D721Med (cell line): ENCODE data around the gene NCSTN.

Source experiments
- DNase-seq: peaks from one replicate; pipeline ENCODE4 v3.0.0; 2011; ENCODE audit warnings: low spot score; ENCODE audit not compliant: insufficient read length
- FAIRE-seq: peaks from 2 replicates; lab custom pipeline; 2011; peaks lifted over from hg19 to GRCh38; lab: Jason Lieb, UNC
- TF ChIP-seq, protein P1 (sequence below): IDR thresholded peaks from 2 replicates; pipeline ENCODE4 v1.5.1; 2012; ENCODE audit warnings: mild to moderate bottlenecking, control low read depth; ENCODE audit not compliant: insufficient read depth; ENCODE audit errors: missing control alignments

The NCSTN gene

DNA sequence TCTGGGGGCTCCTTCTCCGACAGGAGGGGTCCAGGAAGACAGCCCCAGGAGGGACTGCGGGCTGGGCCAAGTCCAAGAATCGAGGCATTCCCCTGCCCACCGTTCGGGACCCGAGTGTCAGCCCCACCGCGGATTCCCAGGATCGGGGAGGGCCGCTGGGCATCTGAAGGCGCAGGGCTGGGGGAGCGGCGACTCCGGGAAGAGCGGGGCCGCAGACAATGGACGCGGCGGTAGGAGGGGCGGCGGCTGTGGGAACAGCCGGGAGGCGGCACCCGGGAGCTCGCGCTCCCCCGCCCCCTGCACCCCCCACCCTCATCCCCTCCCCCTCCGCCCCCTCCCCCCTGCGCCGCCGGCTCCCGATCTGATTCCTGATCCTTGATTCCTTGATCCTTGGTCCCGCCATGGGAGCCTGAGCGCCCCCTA is 57.1 kb downstream of the NCSTN start, which contains the start of gene VANGL2:
Gene VANGL2 (plus strand): TSS at position 342 of the 423 bp plus-strand sequence. CDS start 15,274 bp downstream, outside the sequence.
- peak; percentile 94 for DNase-seq
- no peak for FAIRE-seq
- TF ChIP-seq, protein P1, sequence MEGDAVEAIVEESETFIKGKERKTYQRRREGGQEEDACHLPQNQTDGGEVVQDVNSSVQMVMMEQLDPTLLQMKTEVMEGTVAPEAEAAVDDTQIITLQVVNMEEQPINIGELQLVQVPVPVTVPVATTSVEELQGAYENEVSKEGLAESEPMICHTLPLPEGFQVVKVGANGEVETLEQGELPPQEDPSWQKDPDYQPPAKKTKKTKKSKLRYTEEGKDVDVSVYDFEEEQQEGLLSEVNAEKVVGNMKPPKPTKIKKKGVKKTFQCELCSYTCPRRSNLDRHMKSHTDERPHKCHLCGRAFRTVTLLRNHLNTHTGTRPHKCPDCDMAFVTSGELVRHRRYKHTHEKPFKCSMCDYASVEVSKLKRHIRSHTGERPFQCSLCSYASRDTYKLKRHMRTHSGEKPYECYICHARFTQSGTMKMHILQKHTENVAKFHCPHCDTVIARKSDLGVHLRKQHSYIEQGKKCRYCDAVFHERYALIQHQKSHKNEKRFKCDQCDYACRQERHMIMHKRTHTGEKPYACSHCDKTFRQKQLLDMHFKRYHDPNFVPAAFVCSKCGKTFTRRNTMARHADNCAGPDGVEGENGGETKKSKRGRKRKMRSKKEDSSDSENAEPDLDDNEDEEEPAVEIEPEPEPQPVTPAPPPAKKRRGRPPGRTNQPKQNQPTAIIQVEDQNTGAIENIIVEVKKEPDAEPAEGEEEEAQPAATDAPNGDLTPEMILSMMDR: no peak

DNA sequence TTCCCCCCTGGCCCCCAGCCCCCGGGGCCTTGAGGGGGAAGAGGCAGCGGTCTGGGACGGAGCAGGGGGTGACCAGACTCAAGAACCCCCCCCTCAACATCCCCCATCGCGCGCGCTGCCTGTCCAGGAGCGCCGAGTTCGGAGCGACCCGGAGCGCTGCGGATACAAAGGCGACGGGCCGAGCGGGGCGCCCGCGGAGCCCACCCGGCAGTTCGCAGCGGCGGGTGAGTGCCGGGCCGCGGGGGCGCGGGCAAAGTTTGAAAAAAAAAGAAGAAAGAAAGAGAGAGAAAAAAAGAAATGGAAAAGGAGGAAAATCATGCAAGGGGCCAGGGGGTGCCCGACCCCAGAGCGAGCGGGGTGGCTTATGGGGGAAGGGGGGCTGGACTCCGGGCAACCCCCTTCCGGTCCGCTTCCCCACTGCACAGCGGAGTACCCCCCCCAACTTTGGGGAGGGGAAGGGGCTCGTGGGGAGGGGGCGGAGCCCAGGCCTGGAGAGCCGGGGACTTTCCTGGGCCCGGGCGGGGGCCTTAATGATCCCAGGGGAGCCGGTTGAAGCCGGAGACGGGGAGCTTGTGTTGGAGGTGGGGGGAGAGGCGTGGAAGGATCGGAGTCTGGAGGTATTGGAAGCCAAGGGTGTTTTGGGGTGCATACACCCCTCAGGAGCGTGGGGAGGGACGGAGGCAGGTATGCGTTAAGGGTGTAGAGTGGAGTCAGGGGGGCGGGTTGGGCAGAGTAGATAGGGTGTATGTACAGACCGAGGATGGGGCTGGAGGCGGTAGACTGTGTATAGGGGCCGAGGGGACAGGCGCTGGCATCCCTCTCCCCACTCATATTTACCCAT is 57.7 kb downstream of the NCSTN start:
- no peak for DNase-seq
- TF ChIP-seq, protein P1: no peak
- no peak for FAIRE-seq

DNA sequence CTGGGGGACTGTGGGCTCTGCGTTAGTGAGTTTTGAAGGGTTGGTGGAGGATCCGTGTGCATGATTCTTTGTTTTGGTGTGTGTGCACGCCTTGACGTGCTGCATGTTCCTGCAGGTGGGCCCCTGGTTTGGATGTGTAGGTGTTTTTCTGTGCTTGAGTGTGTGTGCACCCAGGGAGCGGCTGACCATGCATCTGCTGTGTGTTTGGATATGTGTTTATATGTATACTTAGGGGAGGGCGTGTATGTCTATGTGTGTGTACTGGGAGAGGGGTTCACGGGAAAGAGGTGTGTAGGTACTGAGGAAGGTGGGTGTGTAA is 58.3 kb downstream of the NCSTN start:
- TF ChIP-seq, protein P1: no peak
- FAIRE-seq: no peak
- no peak for DNase-seq

DNA sequence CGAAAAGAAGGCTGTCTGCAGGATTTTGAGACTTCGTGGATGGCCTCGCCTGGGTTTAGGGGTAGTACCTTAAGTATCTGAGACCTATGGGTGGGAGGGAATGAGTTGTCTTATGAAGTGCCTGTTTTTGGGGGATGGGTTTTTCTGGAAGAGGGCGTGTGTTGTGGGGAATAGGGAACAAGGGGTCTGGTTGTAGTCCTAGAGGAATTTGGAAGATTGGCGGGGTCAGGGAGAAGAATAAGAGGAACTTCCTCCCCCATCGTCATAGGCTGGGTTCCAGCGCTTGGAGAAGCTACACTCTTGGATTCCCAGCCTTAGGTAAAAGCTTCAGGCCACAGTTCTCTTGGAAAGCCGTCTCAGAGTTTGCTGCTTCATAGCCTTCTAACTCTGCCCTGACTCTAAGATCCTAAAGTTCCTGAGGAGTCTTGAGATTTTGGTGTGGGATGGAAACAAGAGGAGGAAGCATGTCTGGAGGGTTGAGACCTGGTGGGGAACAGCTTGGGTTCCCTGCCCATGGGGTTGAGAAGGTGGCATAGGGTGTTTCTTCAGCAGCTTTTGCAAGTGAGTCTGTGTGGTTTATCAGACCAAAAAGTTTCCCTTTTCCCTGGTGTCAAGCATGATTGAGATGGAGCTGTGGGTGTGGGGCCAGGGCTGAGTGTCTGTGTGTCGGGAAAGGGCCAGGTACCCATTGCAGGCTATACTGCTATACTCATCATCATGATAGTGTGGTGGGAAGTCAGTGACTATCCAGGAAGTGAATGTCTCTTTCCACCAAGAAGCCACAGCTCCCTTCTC is 59.0 kb downstream of the NCSTN start:
- FAIRE-seq (no peak), DNase-seq (no peak)
- TF ChIP-seq, protein P1: no peak

DNA sequence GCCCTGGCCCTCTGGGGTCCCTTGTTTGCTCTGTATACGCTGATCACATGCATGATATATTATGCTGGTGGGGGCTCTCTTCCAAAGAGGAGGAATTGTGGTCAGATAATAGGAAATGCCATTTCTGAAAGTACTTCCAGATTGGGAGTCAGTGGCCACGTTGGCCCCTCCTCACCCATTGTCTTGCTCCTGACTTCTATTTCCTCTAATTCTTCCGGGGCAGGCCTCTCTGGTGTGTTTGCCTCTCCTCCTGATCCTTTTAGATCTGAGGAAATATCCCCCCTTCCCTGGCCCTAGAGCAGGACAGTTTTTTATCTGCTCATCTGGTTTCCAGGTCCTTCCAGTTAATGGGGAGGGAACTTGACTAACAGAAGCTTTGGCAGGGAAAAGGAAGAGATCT is 60.1 kb downstream of the NCSTN start:
- TF ChIP-seq, protein P1: no peak
- FAIRE-seq: no peak
- no peak for DNase-seq

DNA sequence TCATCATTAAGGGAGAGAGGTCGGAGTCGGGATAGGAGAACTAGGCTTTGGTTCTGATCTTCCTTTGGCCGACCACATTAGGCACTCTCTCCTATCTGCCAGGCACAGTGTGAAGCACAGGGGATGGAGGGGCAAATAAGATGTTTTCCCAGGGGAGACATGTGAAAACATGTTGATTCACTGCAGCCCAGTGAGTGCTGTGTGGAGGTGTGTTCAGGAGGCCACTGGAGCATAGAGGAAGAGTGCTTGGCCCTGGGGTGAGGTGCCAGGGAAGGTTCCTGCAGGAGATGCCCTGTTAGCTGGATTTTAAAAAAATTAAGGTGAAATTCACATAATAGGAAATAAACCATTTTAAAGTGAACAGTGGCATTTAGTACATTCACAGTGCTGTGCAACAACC is 60.9 kb downstream of the NCSTN start:
- no peak for FAIRE-seq
- DNase-seq: no peak
- TF ChIP-seq, protein P1: no peak
